CD4-positive, alpha-beta memory T cell (primary cell): ENCODE data around the gene MCM5. TPM values are rescaled to one million over a fixed set of nuclear protein-coding genes. Genes with fewer than 3 reads are reported as not detected.

ENCODE experiments used
- CTCF ChIA-PET: fragments of 350-600 bp; sonication (Branson Sonifier 250); formaldehyde crosslinking; loops from one replicate; lab custom pipeline; 2021; ENCODE audit warnings: inconsistent platforms; ENCODE audit not compliant: partially characterized antibody; lab: Charles Lee
- POLR2A ChIA-PET: fragments of 350-600 bp; sonication (Branson Sonifier 250); formaldehyde crosslinking; loops from one replicate; lab custom pipeline; 2021; ENCODE audit not compliant: partially characterized antibody; lab: Charles Lee
- DNase-seq, 5 donors: peaks; one replicate each; pipeline versions ENCODE4 v3.0.0 to v3.0.0-alpha.2; 2020 to 2022; ENCODE audit warnings: mixed read lengths in 1 of 5
- H3K27ac ChIP-seq: one replicate; pipeline ENCODE4 v1.7.0; 2013; ENCODE audit warnings: low read depth, low read length
- H3K27me3 ChIP-seq: 2 replicates; pipeline ENCODE4 v1.7.0; 2013; ENCODE audit warnings: mild to moderate bottlenecking, low read length, moderate library complexity; ENCODE audit not compliant: insufficient read depth
- H3K36me3 ChIP-seq: 2 replicates; pipeline ENCODE4 v1.7.0; 2013; ENCODE audit warnings: mild to moderate bottlenecking, low read length, moderate library complexity; ENCODE audit not compliant: insufficient read depth
- H3K4me1 ChIP-seq: 2 replicates; pipeline ENCODE4 v1.7.0; 2013; ENCODE audit warnings: mild to moderate bottlenecking, low read length, moderate library complexity; ENCODE audit not compliant: insufficient read depth
- H3K4me3 ChIP-seq, 2 donors: one replicate each; pipeline ENCODE4 v1.7.0; 2013; ENCODE audit warnings: low read length in 2 of 2, mild to moderate bottlenecking in 1 of 2
- H3K9me3 ChIP-seq, 2 donors: one replicate each; pipeline ENCODE4 v1.7.0; 2013; ENCODE audit warnings: low read length in 2 of 2, control low read depth in 1 of 2; ENCODE audit not compliant: control insufficient read depth in 1 of 2
- H3K27ac Mint-ChIP-seq, 7 donors: one replicate each; pipeline ENCODE4 v1.8.0; 2020 to 2021; ENCODE audit warnings: mixed read lengths in 7 of 7, mild to moderate bottlenecking in 6 of 7, inconsistent platforms in 3 of 7, moderate library complexity in 3 of 7
- H3K27me3 Mint-ChIP-seq, 2 donors: one replicate each; pipeline ENCODE4 v1.8.0; 2020 to 2021; ENCODE audit warnings: mixed read lengths in 2 of 2
- H3K36me3 Mint-ChIP-seq, 2 donors: one replicate each; pipeline ENCODE4 v1.8.0; 2020 to 2021; ENCODE audit warnings: mixed read lengths in 2 of 2, inconsistent platforms in 1 of 2, mild to moderate bottlenecking in 1 of 2
- H3K4me1 Mint-ChIP-seq, 4 donors: one replicate each; pipeline ENCODE4 v1.8.0; 2020 to 2021; ENCODE audit warnings: mixed read lengths in 4 of 4, mild to moderate bottlenecking in 1 of 4
- H3K4me3 Mint-ChIP-seq, 8 donors: one replicate each; pipeline ENCODE4 v1.8.0; 2020 to 2021; ENCODE audit warnings: mixed read lengths in 8 of 8, mild to moderate bottlenecking in 7 of 8, moderate library complexity in 6 of 8, inconsistent platforms in 3 of 8
- H3K9me3 Mint-ChIP-seq, 8 donors: one replicate each; pipeline ENCODE4 v1.8.0; 2020 to 2021; ENCODE audit warnings: mixed read lengths in 8 of 8, mild to moderate bottlenecking in 5 of 8, inconsistent platforms in 3 of 8, moderate library complexity in 1 of 8
- intact Hi-C: fragments of 100-400 bp; cut with micrococcal nuclease; formaldehyde crosslinking; loops from one replicate; pipeline ENCODE4 v1.15.1; 2023
- polyA plus RNA-seq, 2 donors: library from polyadenylated mRNA; unstranded; fragments of 300-500 nt; fragmentation: Illumina TruSeq; gene quantifications; one replicate each; pipeline ENCODE4 v1.2.3, GENCODE V29; 2021
- total RNA-seq, 2 experiments: library from RNA; stranded (reverse); gene quantifications; one replicate each; pipeline ENCODE4 v1.2.3, GENCODE V29; 2021

Gene MCM5
- total and polyA plus RNA-seq, 4 experiments from 2014 or later: 22.0 to 58.1 (median 37.7) TPM

DNA sequence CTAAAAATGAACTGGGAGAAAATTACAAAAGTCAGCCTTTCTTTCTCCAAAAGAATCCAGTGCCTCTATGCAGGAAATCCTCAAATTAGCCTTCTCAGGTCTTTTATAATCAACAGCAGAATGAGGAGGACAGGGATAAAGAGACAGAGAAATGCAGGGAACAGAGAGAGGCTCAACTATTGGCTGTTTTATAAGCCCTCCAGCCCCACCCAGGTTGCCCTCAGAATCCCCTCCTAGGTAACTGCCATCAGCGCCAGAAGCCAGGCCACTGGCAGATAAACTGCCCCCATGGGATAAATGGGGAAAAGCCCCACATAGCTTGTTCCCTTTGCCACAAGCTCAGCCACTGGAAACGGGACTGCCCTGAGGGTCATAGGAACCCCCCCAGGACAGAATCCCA, 29.9 kb upstream of the MCM5 start:
- H3K9me3 ChIP-seq: no peaks in the 10 kb centered on the region
- Mint-ChIP-seq H3K9me3 (peaks cover 0 to 2% (median 0%) of the 10 kb centered on the region in 8 donors), H3K4me3 (no peak overlapping the region), H3K27ac (no peak overlapping the region), H3K36me3 (peaks cover 0 to 1% of the 10 kb centered on the region in 2 donors), H3K4me1 (peaks cover 0 to 9% (median 2%) of the 10 kb centered on the region in 4 donors), H3K27me3 (peaks cover 5 to 6% of the 10 kb centered on the region in 2 donors)
- ChIA-PET POLR2A (no interaction called here), CTCF (interaction anchor here (1.5 kb wide), 1 partner anchor 18 kb away, joined by 4 read pairs; no protein-coding TSS in a partner anchor)
- intact Hi-C loops: no loop called here
- H3K36me3 ChIP-seq: no peaks in the 10 kb centered on the region
- no peak overlapping the region for H3K27ac ChIP-seq
- no peaks in the 10 kb centered on the region for H3K4me1 ChIP-seq
- no peaks in the 10 kb centered on the region for H3K27me3 ChIP-seq
- DNase-seq: no peak
- H3K4me3 ChIP-seq: no peak overlapping the region

DNA sequence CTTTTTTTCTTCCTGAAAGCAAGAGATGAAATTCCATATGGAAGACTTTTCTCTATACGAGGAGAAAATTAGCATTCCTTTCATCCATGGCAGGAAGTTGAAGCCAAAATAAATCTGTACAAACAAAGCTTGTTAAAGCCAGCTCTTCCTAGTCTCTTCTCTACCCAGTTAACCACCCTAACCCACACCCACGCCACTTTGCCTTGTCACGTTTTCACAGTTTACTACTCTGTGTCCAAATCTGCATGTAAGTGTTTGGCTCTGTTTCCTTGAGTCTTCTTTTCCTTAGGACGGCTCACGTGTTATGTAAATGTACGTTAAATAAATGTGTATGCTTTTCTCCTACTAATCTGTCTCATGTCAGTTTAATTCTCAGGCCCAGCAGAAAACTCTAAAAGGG, 26.2 kb upstream of the MCM5 start:
- no peaks in the 10 kb centered on the region for H3K27me3 Mint-ChIP-seq
- CTCF ChIA-PET: interaction anchor here (1.0 kb wide), 1 partner anchor 23 kb away, joined by 3 read pairs; no protein-coding TSS in a partner anchor
- H3K27ac Mint-ChIP-seq: peak overlapping the region in 1 of 7 donors; percentile 4

DNA sequence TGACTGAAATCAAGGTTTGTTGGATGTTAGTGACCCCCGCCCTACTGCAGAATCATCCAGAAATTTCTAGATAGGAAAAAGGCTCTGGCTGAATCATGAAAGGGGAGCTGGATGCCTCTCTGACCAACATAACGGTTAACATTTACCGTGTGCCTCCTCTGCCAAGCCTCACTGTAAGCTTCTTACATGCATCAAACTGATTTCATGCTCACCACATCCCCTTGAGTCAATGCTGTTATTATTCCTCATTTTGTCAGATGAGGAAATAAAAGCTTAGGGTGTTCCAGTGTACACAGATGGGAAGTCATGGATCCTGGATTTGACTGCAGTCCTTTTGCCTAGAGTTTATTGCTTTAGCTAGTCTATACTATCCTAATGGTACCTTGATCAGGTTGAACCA, 24.9 kb upstream of the MCM5 start:
- no peaks in the 10 kb centered on the region for H3K27me3 ChIP-seq
- H3K4me1 Mint-ChIP-seq: peaks cover 7 to 24% (median 9%) of the 10 kb centered on the region in 4 donors
- peak overlapping the region in 1 of 7 donors; percentile 11 for H3K27ac Mint-ChIP-seq
- H3K27me3 Mint-ChIP-seq: no peaks in the 10 kb centered on the region
- no peak overlapping the region for H3K4me3 Mint-ChIP-seq
- POLR2A ChIA-PET: interaction anchor here (1.0 kb wide), 1 partner anchor 24 kb away, joined by 3 read pairs; no protein-coding TSS in a partner anchor
- H3K4me3 ChIP-seq: no peak overlapping the region
- intact Hi-C loops: no loop called here
- H3K27ac ChIP-seq: no peak overlapping the region
- no peaks in the 10 kb centered on the region for H3K36me3 ChIP-seq
- peaks cover 0 to 1% of the 10 kb centered on the region in 2 donors for H3K36me3 Mint-ChIP-seq
- peaks cover 0 to 2% (median 0%) of the 10 kb centered on the region in 8 donors for H3K9me3 Mint-ChIP-seq
- CTCF ChIA-PET: interaction anchor here (1.3 kb wide), 1 partner anchor 56 kb away, joined by 5 read pairs; no protein-coding TSS in a partner anchor
- peaks cover 11% of the 10 kb centered on the region for H3K4me1 ChIP-seq
- no peaks in the 10 kb centered on the region for H3K9me3 ChIP-seq
- DNase-seq: no peak

More for the DNA sequence above, 26.2 kb upstream of the MCM5 start:
- POLR2A ChIA-PET: no interaction called here
- no peaks in the 10 kb centered on the region for H3K36me3 ChIP-seq
- no peak for DNase-seq
- H3K4me3 Mint-ChIP-seq: no peak overlapping the region
- H3K27ac ChIP-seq: no peak overlapping the region
- H3K4me1 Mint-ChIP-seq: peaks cover 7 to 24% (median 9%) of the 10 kb centered on the region in 4 donors
- peaks cover 0 to 1% of the 10 kb centered on the region in 2 donors for H3K36me3 Mint-ChIP-seq
- no peaks in the 10 kb centered on the region for H3K27me3 ChIP-seq
- no peak overlapping the region for H3K4me3 ChIP-seq
- H3K4me1 ChIP-seq: peaks cover 11% of the 10 kb centered on the region
- intact Hi-C loops: no loop called here
- peaks cover 0 to 2% (median 0%) of the 10 kb centered on the region in 8 donors for H3K9me3 Mint-ChIP-seq
- no peaks in the 10 kb centered on the region for H3K9me3 ChIP-seq

DNA sequence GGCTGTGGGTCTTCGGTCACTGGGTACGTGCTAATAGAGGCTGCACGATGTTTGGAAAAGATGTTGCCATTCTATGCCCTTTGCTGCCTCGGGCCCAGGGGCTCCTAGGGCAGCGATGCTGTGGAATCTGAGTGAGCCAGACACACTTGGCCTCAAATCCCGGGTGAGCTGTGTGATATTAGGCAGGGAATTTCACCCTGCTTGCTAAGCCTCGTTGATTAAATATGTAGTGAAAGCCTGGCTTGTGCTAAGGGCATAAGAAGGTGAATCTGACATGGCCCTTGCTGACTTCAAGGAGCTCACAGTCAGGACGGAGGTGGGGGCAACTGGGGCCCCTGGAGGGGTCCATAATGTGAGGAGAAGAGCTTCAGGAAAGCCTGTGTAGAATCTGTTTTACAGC, 24.4 kb upstream of the MCM5 start:
- CTCF ChIA-PET: interaction anchor here (1.3 kb wide), 1 partner anchor 55 kb away, joined by 5 read pairs; no protein-coding TSS in a partner anchor
- DNase-seq: no peak
- Mint-ChIP-seq H3K4me1 (peaks cover 7 to 24% (median 10%) of the 10 kb centered on the region in 4 donors), H3K27ac (no peak overlapping the region), H3K36me3 (peaks cover 0 to 1% of the 10 kb centered on the region in 2 donors), H3K9me3 (peaks cover 0 to 2% (median 0%) of the 10 kb centered on the region in 8 donors), H3K4me3 (no peak overlapping the region), H3K27me3 (no peaks in the 10 kb centered on the region)
- Histone ChIP-seq H3K27me3 (no peaks in the 10 kb centered on the region), H3K4me3 (no peak overlapping the region), H3K36me3 (no peaks in the 10 kb centered on the region), H3K4me1 (peaks cover 11% of the 10 kb centered on the region), H3K27ac (no peak overlapping the region), H3K9me3 (no peaks in the 10 kb centered on the region)
- POLR2A ChIA-PET: interaction anchor here (1.0 kb wide), 1 partner anchor 25 kb away, joined by 3 read pairs; no protein-coding TSS in a partner anchor
- intact Hi-C loops: no loop called here

DNA sequence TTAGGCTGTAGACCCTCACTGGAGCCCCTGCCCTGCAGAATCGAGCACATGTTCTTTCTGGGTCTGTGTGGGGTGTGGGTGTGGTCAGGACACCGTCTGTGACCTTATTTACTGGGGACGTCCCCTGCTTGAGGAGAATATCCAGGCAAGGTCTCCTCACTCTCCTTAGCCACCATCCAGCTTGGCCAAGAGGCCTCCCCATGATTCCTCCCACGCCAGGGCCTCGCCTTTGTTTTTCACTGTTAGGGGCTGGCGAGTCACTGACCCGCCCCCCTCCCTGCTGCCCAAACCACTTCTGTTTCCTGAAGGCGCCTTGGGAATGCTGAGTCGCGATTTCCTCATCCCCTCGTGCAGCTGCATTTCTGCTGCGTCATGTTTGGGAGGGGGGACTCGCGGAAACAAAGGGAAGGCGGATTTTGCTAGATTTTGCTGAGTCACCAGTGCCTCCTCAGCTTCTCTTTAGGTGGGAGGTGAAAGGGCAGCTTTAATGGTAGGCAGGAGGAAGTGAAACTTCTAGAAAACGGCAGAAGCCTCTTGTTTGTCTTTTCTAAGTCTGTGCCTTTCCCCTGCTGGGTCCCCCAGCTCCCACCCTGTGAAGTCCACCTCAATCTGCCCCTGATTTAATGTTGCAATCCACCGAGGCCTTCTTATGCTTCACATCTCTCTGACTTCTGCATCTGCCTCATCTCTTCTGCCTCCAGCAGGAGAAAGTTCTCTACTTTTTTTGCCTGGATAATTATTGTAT, 23.0 kb upstream of the MCM5 start:
- intact Hi-C loops: no loop called here
- ChIA-PET POLR2A (interaction anchor here (1.0 kb wide), 1 partner anchor 71 kb away, joined by 6 read pairs; no protein-coding TSS in a partner anchor), CTCF (interaction anchor here (0.7 kb wide), 1 partner anchor 36 kb away, joined by 4 read pairs; no protein-coding TSS in a partner anchor)
- Histone ChIP-seq H3K4me1 (peaks cover 22% of the 10 kb centered on the region), H3K36me3 (no peaks in the 10 kb centered on the region), H3K27ac (no peak overlapping the region), H3K4me3 (no peak overlapping the region), H3K27me3 (no peaks in the 10 kb centered on the region), H3K9me3 (no peaks in the 10 kb centered on the region)
- H3K27ac Mint-ChIP-seq: peak overlapping the region in 6 of 7 donors; percentile 30 to 86 (median 78)
- H3K4me1 Mint-ChIP-seq: peaks cover 6 to 25% (median 15%) of the 10 kb centered on the region in 4 donors
- peak overlapping the region in 3 of 8 donors; percentile 4 to 22 (median 13) for H3K4me3 Mint-ChIP-seq
- peaks cover 0 to under 1% (median 0%) of the 10 kb centered on the region in 8 donors for H3K9me3 Mint-ChIP-seq
- H3K27me3 Mint-ChIP-seq: no peaks in the 10 kb centered on the region
- H3K36me3 Mint-ChIP-seq: peaks cover 0 to under 1% of the 10 kb centered on the region in 2 donors
- peak in 1 of 5 donors; percentile 30 for DNase-seq

DNA sequence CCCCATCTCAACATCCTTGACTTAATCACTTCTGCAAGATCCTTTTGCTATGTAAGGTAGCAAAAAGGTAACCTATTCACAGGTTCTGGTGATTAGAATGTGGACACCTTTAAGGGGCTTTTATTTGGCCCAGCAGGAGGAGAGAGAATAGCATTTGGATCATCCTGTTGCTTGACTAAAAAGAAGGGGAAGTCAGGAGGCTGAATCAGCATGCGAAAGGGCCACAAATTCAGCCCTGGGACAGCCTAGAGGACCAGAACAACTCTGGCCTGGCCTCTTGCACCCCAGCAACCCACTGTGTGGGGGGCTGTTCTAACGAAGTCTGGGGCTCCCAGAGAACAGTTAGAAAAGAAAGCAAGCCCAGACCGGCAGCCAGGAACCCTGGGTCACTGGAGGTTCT, 22.2 kb upstream of the MCM5 start:
- H3K4me1 ChIP-seq: peaks cover 22% of the 10 kb centered on the region
- intact Hi-C loops: no loop called here
- DNase-seq: no peak
- no peaks in the 10 kb centered on the region for H3K9me3 Mint-ChIP-seq
- peak overlapping the region in 1 of 8 donors; percentile 4 for H3K4me3 Mint-ChIP-seq
- ChIA-PET POLR2A (no interaction called here), CTCF (no interaction called here)
- H3K4me1 Mint-ChIP-seq: peaks cover 6 to 22% (median 15%) of the 10 kb centered on the region in 4 donors
- no peaks in the 10 kb centered on the region for H3K9me3 ChIP-seq
- H3K27ac Mint-ChIP-seq: peak overlapping the region in 1 of 7 donors; percentile 76
- H3K27me3 Mint-ChIP-seq: no peaks in the 10 kb centered on the region
- H3K27ac ChIP-seq: no peak overlapping the region
- no peaks in the 10 kb centered on the region for H3K27me3 ChIP-seq
- no peaks in the 10 kb centered on the region for H3K36me3 ChIP-seq
- no peak overlapping the region for H3K4me3 ChIP-seq
- no peaks in the 10 kb centered on the region for H3K36me3 Mint-ChIP-seq

DNA sequence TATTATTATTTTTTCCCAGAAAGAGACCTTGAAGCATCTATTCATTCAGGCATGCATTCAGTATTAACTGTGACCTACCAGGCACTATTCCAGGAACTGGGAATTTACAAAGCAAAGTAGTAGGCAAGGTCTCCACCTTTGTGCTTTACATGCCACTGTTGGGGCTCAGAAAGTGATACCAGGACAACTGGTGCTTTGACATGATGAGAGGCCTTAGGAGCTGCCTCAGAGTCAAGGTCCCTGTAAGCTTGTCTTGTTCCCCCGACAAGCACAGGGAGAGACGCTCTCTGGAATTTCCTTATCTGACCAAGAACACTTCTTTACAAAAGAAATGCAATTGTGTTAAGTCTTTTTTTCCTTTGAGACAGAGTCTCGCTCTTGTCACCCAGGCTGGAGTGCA, 21.3 kb upstream of the MCM5 start:
- intact Hi-C loops: no loop called here
- H3K27me3 ChIP-seq: peaks cover 7% of the 10 kb centered on the region
- H3K9me3 ChIP-seq: no peaks in the 10 kb centered on the region
- H3K4me3 ChIP-seq: no peak overlapping the region
- no peaks in the 10 kb centered on the region for H3K36me3 Mint-ChIP-seq
- H3K27ac ChIP-seq: no peak overlapping the region
- peaks cover 22% of the 10 kb centered on the region for H3K4me1 ChIP-seq
- CTCF ChIA-PET: no interaction called here
- DNase-seq: no peak
- H3K9me3 Mint-ChIP-seq: peaks cover 0 to 2% (median 0%) of the 10 kb centered on the region in 8 donors
- POLR2A ChIA-PET: no interaction called here
- peaks cover 6 to 22% (median 15%) of the 10 kb centered on the region in 4 donors for H3K4me1 Mint-ChIP-seq
- H3K27me3 Mint-ChIP-seq: no peaks in the 10 kb centered on the region
- H3K36me3 ChIP-seq: no peaks in the 10 kb centered on the region
- H3K4me3 Mint-ChIP-seq: no peak overlapping the region
- no peak overlapping the region for H3K27ac Mint-ChIP-seq
